Stimulated activated CD8-positive, alpha-beta memory T cell treated with anti-CD3 and anti-CD28 coated beads, Interleukin-4, amount 100 ng/mL, for 1 hour (primary cell): ENCODE data around the gene ACACA.

Experiments
- DNase-seq, 2 donors: peaks; one replicate each; pipeline ENCODE4 v3.0.0-alpha.2; 2020; ENCODE audit warnings: low read depth in 2 of 2, low spot score in 1 of 2

Gene ACACA

DNA sequence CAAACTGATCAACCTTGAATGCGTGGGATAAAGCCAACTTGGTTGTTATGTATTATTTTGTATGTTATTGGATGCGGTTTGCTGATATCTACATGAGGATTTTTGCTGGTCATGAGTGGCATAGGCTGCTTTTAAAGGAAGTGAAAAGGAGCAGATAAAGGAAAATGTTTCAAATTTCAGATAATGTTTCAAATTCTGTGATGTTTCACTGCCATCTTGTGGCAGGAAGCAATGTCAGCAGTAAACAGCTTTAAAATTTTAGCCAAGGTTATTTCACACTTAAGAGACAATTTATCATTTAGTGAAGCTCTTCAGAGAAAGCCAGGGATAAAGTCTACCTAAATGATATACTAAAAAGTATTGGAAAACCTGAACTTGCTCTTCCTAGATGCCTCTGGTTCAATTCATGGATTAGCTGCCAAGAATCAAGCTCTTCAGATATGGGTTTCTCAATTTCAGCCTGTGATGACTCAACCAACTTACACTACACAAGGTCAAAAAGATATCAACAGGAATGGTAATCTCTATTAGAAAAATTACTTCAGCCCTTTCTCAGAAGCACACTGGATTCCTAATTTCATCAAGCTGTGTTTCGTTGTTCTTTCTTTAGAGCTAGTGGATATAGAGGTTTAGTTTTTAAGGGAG lies 166.8 kb downstream of the ACACA start:
- no peak for DNase-seq

DNA sequence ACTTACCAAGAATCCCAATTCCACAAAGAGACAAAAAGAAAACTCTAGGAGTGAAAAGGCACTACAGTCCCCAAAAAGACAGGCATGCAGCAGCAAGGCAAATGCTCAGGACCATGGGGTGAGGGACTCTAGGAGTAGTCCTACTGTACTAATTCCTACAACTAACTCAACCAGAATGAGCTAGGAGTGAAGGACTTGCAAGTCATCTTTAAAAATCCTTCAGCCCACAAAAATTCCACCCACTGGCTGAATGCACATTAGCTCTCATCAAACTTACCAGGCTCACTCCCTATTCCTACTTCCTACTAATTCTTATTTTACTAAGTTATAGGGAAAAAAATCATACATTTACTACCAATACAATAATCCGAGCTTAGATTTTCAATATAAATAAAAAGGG lies 172.5 kb downstream of the ACACA start:
- DNase-seq = no peak

DNA sequence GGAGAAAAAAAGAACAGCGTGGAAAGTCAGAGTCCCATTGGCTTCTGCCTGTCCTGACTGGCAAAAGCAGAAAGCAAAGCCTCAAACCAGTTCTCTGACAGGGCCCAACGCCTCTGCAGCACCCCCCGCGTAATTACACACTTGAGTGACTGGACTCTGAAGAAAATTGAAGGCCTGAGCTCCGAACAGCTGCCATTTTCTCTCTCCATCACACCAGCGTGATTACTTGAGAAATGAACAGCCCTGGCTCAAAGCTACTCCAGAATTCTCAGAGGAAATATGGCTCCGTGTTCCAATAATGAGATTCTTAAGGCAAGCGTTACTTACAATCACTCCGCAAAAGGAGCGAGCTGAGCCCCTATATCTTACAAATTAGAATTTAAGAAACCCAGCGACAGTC lies 173.6 kb downstream of the ACACA start:
- DNase-seq = no peak

GRCh38 chr17:37231887-37232286 lies 174.7 kb downstream of the ACACA start:
- no peak for DNase-seq

- no peak for DNase-seq
These were observed 176.0 kb downstream of the ACACA start for GRCh38 chr17:37230633-37231032.

GRCh38 chr17:37225465-37225864 lies 181.2 kb downstream of the ACACA start:
- DNase-seq = no peak

DNA sequence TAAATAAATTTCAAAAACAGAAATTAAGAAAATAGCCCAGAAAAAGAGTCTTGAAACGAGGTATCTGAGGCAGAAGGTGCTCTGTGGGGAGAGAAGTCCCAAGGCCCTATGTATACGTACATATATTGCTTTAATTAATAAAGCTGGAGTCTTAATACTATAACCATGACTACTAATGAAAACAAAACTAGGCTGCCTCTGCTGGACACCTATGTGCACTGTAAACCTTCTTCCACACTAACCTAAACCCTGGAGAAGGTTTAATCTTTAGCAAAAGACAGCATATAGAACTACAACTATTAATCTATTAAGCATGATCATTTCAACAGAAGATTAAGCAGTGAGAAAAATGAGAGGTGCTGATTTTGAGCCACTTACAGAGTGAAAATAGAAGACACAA lies 184.8 kb downstream of the ACACA start:
- DNase-seq = no peak

DNA sequence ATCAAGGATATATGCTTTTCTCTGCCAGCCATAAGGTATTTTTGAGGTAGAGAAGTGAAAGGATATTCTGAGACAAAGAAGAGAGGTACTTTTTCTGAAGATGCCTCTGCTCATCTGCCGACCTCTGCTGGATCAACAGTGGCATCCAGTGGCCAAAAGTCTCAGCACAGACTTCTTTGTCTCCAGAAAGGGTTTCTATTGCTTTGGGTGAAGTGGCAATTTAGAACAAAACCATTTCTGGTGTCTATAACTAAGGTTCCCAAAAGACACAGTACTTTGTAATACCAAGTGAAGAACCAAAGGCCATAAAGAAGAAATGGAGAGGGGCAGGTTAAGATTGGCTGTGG lies 186.1 kb downstream of the ACACA start:
- DNase-seq = no peak

GRCh38 chr17:37219876-37220606 lies 186.6 kb downstream of the ACACA start:
- DNase-seq = no peak

DNA sequence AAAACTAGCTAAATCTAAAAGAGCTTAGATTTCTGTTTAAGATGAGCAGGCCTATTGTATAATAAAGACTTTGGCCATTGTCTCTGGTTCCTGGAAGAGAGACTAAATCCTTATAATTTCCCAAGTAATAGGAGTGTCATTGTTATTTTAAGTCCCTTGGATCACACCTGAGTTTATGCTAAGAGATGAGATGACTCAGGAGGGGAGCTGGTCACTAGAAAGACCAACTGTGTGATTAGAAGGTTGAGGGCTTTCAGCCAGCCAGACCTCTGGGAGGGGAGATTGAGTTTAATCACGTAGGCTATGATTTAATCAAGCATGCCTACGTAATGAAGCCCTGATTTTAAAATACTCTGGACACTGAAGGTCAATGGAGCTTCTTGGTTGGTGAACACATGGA lies 187.8 kb downstream of the ACACA start:
- DNase-seq = no peak

- no peak for DNase-seq
These were observed 192.2 kb downstream of the ACACA start for GRCh38 chr17:37214416-37214815.

GRCh38 chr17:37213927-37214326 lies 192.7 kb downstream of the ACACA start:
- no peak for DNase-seq

DNA sequence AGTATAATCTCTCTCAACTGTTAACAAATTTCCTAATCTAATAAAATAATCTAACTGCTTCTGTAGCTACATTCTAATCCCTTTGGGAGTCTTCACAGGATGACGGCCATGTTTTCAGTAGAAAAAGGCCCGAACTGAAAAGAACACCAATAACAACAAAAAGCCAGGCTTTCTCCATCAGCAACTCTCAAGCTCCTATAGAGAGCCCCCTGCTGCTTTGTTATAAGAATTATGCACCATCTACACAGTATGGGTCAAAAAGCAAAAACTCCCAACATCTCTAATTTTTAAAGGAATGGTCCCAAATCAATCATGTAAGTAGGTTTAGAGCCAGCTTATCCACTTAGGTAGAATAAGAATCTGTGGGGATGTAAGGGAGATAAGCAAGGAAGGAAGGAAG lies 194.5 kb downstream of the ACACA start:
- DNase-seq = no peak

DNA sequence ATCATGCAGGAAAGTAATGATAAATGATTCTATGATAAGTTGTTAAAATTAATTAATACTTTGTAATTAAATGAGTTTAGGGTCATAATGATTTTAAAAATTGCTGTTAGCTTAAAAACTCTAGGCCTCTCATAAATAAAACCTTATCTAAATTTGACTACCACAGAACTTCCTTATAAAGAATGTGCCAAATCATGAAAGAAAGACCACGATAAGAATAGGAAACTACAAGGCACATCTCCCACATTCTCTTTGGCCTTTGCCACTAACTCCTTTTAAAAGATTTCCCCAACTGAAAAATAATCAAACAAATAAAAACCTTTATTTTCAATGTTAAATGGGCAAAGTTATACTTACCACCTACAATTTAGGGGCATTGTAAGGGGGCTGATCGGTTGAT lies 195.5 kb downstream of the ACACA start:
- no peak for DNase-seq

DNA sequence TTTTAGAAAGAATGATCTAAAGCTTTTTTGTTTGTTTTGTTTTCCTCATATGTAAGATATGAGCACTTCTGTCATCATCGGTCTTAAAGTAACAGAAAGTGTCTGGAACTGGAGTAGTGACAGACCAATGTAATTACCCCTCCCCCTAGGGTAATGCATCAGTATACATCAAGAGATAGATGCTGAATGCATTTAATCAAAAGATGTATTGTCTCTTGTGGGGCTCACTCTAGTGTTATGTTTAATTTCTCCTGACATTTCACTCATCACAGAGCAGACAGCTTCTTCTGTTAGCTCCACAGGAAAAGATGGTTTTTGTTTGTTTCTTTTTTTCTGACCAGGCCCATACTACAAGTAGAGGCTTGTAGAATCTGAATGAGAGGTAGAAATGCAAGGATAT lies 199.5 kb downstream of the ACACA start:
- no peak for DNase-seq

- no peak for DNase-seq
These were observed 200.3 kb downstream of the ACACA start for GRCh38 chr17:37206299-37206698.

DNA sequence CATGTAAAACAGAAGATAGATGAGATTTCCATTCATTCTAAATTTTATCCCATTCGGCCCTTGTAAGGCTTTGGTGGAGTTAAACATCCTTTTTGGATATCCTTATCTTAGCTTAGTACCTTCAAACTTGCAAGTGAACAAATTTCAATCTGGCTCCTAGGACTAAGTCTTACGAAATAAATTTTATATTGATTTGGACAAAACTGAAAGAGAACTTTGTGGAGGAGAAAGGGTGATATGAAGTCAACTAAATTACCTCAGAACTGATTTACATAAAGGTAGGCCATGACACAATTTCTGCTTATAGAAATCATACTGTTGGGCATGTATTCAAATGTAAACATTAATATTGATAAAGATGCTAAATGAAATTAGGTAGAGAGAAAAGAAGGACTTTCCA lies 206.1 kb downstream of the ACACA start:
- DNase-seq = no peak

DNA sequence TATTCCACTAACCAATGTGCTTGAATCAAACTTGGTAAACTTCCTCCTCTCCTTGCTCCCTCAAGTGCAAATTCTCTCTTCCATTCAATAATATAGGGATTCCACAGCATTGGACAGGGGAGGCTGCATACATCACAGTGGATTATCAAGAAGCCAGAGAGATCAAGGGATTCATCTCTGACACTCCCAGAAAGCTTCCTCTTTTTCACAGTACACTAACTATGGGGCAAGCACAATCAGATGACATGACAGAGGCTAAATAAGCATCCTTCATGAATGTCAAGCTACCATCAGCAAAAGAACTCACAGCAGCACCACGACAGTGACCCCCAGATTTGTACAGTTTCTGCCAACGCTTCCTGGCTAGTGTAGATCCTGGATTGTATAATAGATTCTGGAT lies 209.3 kb downstream of the ACACA start:
- no peak for DNase-seq

DNA sequence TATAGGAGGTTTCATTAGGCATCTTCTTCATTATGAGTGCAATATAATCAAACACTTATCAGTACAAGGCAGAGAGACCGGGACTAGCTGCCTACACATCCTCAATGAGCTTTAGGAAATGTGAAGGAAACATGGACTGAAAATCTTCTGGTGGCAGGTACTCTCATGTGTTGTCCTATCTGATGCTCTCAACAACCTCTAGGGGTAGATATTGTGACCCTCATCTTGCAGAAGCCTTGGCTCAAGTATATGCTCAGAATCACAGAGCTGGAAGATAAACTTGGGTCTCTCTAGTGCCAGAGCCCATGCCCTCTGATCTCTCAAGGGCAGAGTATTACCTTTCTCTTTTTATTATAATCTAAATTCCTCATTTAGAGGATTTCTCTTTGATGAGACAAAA lies 212.4 kb downstream of the ACACA start:
- no peak for DNase-seq

- no peak for DNase-seq
These were observed 215.4 kb downstream of the ACACA start for GRCh38 chr17:37191219-37191618.

DNA sequence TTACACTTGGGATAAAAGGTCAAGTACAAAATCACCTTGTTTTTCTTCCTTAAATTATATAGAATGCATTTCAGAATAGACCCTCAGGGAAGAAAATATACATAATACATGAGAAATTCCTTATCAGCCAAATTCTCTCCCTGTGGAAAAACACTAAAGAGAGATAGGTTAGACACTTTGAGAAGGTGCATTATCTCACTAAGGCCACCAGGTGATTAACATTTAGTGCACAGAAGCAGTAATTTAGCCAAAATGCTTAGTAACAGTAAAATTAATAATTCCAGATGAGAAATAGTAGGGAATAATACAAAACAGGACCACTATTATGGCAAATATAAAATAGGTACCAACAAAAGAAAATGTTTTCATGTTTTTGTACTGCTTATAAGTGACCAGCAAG lies 216.1 kb downstream of the ACACA start:
- DNase-seq = no peak

DNA sequence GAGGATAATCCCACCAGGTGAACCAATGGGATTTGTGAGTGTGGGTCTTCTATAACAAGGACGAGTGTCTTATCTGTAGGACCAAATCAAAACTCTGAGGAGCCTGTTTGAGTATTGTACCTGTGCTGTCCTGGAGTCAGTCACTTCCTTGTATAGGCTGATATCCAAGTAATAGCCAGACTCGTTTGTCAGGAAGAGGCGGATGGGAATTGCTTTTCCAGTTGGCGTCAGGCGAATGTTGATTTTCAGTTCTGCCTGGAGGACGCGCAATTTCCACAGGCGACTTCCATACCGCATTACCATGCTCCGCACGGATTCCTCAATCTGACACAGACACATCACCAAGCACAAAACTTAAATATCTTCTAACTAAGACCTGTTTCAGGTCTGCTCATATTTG lies 218.5 kb downstream of the ACACA start:
- no peak for DNase-seq

- DNase-seq = no peak
These were observed 219.4 kb downstream of the ACACA start for GRCh38 chr17:37187262-37187661.
